ENCODE results near the gene BCL7C. TPM values are rescaled to one million over a fixed set of nuclear protein-coding genes. Genes with fewer than 3 reads are reported as not detected.

Gene BCL7C
- total and polyA plus RNA-seq, 10 of the 15 experiments (the other 5 are each of a cell fraction or from before 2014, with no cell fraction given): 1.1 to 30.5 (median 13.7) TPM

- ChIA-PET SMC1A (ENCODE audit: uncharacterized antibody, unreplicated experiment) (interaction anchor here (8.0 kb wide), 1 partner anchor 58 kb away, joined by 146 read pairs; the partner anchor contains the start of gene CTF1), CTCF (no interaction called here)
- in situ Hi-C loops (cut with MboI): loop anchor here (5.0 kb wide), 1 partner anchor 82 kb away; the partner anchor contains the start of gene FBXL19
Observed at GRCh38 chr16:30840611-30841010, 53.3 kb downstream of the BCL7C start.

GRCh38 chr16:30839523-30840227 lies 54.2 kb downstream of the BCL7C start:
- SMC1A ChIA-PET (ENCODE audit: uncharacterized antibody, unreplicated experiment): interaction anchor here (0.6 to 1.3 kb wide), 4 partner anchors 13 to 61 kb away, joined by 3 to 4 read pairs (median 3); no protein-coding TSS in a partner anchor
- H3K4me2 ChIP-seq (ENCODE audit: control insufficient read depth, insufficient read depth): no peak overlapping the region
- H3K36me3 ChIP-seq (ENCODE audit: control insufficient read depth in 2 of 2, insufficient read depth in 2 of 2, low read length in 1 of 2): no peaks in the 10 kb centered on the region
- POLR2A ChIA-PET: interaction anchor here (0.5 to 1.1 kb wide), 3 partner anchors 22 to 67 kb away, joined by 3 to 5 read pairs (median 4); no protein-coding TSS in a partner anchor
- in situ Hi-C loops (cut with MboI) (loop anchor here (5.0 kb wide), 1 partner anchor 83 kb away; the partner anchor contains the start of gene FBXL19), intact Hi-C loops (cut with micrococcal nuclease; ENCODE audit: unreplicated experiment) (no loop called here)
- no peaks in the 10 kb centered on the region for H3K79me2 ChIP-seq (ENCODE audit: control insufficient read depth, insufficient read depth, low read length)
- ATAC-seq (no peak), FAIRE-seq (no peak), DNase-seq (ENCODE audit: low read depth, low spot score) (no peak)
- no peak overlapping the region for H3K27ac ChIP-seq (ENCODE audit: control insufficient read depth, insufficient read depth)
- WGBS (ENCODE audit: insufficient coverage, insufficient replicate concordance, low lambda C conversion rate, missing lambda C conversion rate): 57% methylated on average over 5 of the region's 5 CpGs
- H3K4me3 ChIP-seq: no peak overlapping the region
- no peak overlapping the region for H3K9ac ChIP-seq (ENCODE audit: control insufficient read depth, insufficient read depth, low read length)
- no TSS peak for BruUV-seq (replicated peaks)
- CTCF ChIA-PET: interaction anchor here (0.6 to 2.5 kb wide), 8 partner anchors 10 to 123 kb away, joined by 3 to 7 read pairs (median 4); no protein-coding TSS in a partner anchor
- TF ChIP-seq RUNX3 (IDR thresholded peaks at IDR 0.05; ENCODE audit: low read length): no peak
- TF ChIP-seq BCL11A (IDR thresholded peaks at IDR 0.05; ENCODE audit: low read depth, low read length): no peak
- no peaks in the 10 kb centered on the region for H3K9me3 ChIP-seq (replicated peaks; ENCODE audit: control insufficient read depth, insufficient read depth, low read length)
- no peaks in the 10 kb centered on the region; the same call in 1 of the 2 replicates for H3K4me1 ChIP-seq (ENCODE audit: control insufficient read depth, insufficient read depth, low read length)
- no peaks in the 10 kb centered on the region for H4K20me1 ChIP-seq (ENCODE audit: control insufficient read depth, insufficient read depth)
- H2AFZ ChIP-seq (ENCODE audit: control insufficient read depth, low read depth, low read length): no peak overlapping the region
- RAD21 ChIA-PET (ENCODE audit: unreplicated experiment): interaction anchor here (1.1 kb wide), 1 partner anchor 102 kb away, joined by 4 read pairs; no protein-coding TSS in a partner anchor
- no peaks in the 10 kb centered on the region for H3K27me3 ChIP-seq (replicated peaks in 1 of 2; ENCODE audit: control insufficient read depth in 2 of 2, insufficient read depth in 2 of 2, low read length in 1 of 2)

More at GRCh38 chr16:30840611-30841010, 53.3 kb downstream of the BCL7C start:
- TF ChIP-seq ASH2L (IDR thresholded peaks at IDR 0.05; ENCODE audit: borderline replicate concordance, low read depth) (no peak), TAF1 (IDR thresholded peaks at IDR 0.05; ENCODE audit: borderline replicate concordance, low read depth, low read length) (no peak)
- Histone ChIP-seq H3K9ac (ENCODE audit: control insufficient read depth, insufficient read depth, low read length) (no peak overlapping the region), H3K36me3 (ENCODE audit: control insufficient read depth in 2 of 2, insufficient read depth in 2 of 2, low read length in 1 of 2) (no peaks in the 10 kb centered on the region), H2AFZ (ENCODE audit: control insufficient read depth, low read depth, low read length) (no peak overlapping the region), H3K4me2 (ENCODE audit: control insufficient read depth, insufficient read depth) (no peak overlapping the region), H3K4me1 (ENCODE audit: control insufficient read depth, insufficient read depth, low read length) (peaks cover 5% of the 10 kb centered on the region), H3K27me3 (replicated peaks in 1 of 2; ENCODE audit: control insufficient read depth in 2 of 2, insufficient read depth in 2 of 2, low read length in 1 of 2) (no peaks in the 10 kb centered on the region), H4K20me1 (ENCODE audit: control insufficient read depth, insufficient read depth) (no peaks in the 10 kb centered on the region), H3K4me3 (no peak overlapping the region), H3K27ac (ENCODE audit: control insufficient read depth, insufficient read depth) (no peak overlapping the region), H3K79me2 (ENCODE audit: control insufficient read depth, insufficient read depth, low read length) (no peaks in the 10 kb centered on the region), H3K9me3 (replicated peaks; ENCODE audit: control insufficient read depth, insufficient read depth, low read length) (no peaks in the 10 kb centered on the region)
- ATAC-seq (no peak), DNase-seq (ENCODE audit: low read depth, low spot score) (no peak), FAIRE-seq (no peak)
- WGBS (ENCODE audit: insufficient coverage, insufficient replicate concordance, low lambda C conversion rate, missing lambda C conversion rate): 10% methylated on average over 5 of the region's 5 CpGs
- BruUV-seq (replicated peaks): no TSS peak
- intact Hi-C loops (cut with micrococcal nuclease; ENCODE audit: unreplicated experiment): no loop called here
- ChIA-PET RAD21 (ENCODE audit: unreplicated experiment) (no interaction called here), POLR2A (no interaction called here)

Data from GM12878 (cell line).